G401.6 (cell line): ENCODE measurements around the gene NLGN2.
"Not testable (repeated sequence)": the region's sequence is repeated elsewhere in the genome, so short reads cannot be mapped to it uniquely, and the experiment has no call there.

Source experiments
- FAIRE-seq: peaks from 2 replicates; lab custom pipeline; 2012; peaks lifted over from hg19 to GRCh38; lab: Jason Lieb, UNC

Gene NLGN2

DNA sequence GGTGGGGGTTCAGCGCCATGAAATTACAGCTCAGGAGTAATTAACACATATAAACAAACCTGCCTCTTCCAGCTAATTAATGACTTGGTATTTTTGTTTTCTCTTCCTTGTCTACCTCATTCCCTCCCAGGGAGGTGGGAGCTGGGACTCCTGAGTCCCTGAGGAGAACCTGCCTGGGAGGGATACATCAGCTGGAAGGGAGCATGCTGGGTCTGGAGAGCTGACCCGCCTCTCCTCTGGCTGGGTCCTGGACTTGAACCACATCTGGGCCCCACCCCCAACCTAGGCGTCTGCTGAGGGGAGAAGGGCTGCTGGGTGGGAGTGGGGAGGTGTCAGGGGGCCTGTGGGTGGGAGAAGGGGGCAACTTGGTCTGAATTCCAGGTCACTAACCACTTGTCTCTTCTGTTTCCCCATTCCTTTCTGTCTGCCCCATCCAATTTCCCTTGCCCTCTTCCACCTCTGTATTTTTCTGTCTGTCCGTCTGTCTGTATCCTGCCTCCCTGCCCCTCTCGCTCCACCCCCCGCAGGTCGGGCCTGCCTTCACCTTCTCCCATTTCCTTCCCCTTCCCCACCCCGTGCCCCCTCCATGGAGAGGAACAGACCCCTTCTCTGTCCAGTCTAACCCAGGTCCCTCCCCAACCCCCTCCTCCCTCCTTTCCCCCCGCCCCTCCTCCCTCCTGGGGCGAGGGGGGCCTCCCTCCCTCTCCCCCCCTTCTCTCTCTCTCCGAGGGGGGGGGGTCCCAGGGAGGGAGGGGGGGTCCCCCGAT lies at the start of gene NLGN2:
Gene NLGN2 (plus strand): TSS at position 361 of the 767 bp plus-strand sequence. CDS start 411 bp downstream, outside the sequence.
- FAIRE-seq: no peak

DNA sequence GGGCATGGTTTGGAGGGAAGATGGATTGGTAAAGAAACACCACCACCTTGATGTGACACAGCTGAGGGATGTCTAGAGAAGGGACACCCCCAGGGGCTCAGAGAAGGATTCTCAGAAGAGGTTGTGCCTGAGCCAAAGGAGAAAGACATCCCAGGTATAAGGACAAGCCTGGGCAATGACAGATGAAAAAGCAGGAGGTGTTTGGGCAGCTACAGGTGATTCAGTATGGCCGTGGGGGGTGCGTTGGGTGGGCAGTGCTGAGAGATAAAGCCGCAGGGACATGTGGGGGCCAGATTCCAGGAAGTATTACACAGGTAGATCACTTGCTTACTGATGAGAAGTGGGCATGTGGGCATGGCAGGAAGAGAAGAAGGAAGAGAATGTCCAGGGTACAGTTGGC lies 45.7 kb upstream of the NLGN2 start:
- FAIRE-seq: no peak

DNA sequence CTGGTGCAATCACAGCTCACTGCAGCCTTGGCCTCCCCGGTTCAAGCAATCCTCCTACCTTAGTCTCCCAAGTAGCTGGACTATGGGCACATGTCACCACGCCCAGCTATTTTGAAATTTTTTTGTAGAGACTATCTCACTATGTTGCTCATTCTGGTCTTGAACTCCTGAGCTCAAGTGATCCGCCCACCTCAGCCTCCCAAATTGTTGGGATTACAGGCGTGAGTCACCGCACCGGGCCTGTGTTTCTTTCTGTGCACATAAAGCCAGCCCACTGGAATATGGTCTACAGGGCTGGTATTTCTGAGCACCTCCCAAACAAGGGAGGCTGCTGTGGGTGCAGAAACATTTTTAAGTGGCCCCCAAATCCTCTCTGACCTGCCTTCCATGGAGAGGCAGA lies 44.3 kb upstream of the NLGN2 start:
- FAIRE-seq: no peak

DNA sequence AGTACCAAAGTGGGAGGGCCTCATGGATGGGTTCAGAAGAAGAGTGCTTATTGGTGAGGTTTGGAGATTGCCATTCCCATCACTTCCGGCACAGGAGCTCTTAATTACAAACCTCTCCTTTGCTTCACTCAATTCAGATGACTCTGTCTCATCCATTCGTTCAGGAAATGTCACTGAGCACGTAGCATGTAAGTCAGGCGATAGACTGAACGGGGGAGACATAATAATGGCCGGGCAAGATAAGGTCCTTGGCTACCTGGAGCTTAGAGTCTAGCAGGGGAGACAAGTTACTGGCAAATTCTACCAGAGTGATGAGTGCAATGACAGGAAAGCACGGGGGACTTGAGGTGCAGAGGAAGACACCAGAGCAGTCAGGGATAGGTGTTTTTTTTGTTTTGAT lies 41.7 kb upstream of the NLGN2 start:
- not testable (repeated sequence) for FAIRE-seq

DNA sequence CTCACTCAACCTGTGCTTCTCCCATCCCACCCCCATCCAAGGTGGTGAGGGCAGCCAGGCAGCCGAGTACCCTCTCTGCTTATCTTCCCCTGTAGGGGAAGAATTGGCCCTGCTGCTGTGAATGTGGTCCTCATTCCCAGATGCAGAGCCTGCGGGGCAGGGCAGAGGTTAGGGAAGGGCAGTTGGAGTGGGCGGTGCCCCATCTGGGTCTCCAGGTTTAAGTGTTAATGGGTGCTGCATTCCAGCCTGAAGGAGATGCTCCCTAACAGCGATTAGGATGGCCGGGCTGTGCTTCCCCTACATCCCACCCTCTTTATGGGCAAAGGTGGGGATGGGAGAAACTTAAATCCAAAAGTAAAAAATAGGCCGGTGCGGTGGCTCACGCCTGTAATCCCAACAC lies 40.6 kb upstream of the NLGN2 start:
- no peak for FAIRE-seq

DNA sequence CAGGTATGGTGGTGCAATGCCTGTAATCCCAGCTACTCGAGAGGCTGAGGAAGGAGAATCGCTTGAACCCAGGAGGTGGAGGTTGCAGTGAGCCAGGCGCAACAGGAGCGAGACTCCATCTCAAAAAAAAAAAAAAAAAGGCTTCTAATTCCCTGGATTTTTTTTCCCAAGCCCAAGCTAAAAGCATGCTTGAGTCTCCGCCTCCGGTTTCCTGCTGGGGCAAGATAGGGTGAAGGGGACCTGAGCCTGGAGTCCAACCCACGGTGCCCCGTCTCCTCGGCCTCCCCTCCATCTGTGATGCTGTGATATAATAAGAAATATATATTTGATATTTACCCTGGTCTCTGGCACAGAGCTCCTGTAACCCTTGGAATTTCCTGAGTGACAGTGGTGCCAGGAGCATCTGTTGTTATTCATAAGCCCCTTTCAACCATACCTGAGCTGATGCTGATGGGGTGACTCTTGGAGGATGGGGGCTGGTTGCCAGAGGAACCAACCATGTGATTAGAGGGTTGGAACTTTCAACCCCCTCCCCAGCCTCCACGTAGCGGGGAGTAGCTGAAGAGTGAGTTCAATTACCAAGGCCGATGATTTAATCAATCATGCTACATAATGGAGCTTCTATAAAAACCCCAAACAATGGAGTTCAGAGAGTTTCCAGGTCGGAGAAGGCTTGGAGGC lies 39.6 kb upstream of the NLGN2 start:
- FAIRE-seq: no peak

DNA sequence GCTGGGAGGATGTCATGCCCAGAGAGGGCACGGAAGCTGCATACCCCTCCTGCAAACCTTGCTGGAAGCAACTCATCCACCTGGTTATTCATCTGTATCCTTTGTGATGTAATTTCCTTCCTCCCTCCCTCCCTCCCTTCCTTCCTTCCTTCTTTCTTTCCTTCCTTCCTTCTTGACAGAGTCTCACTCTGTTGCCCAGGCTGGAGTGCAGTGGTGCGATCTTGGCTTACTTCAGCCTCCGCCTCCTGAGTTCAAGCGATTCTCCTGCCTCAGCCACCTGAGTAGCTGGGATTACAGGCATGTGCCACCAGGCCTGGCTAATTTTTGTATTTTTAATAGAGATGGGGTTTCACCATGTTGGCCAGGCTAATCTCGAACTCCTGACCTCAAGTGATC lies 39.0 kb upstream of the NLGN2 start:
- not testable (repeated sequence) for FAIRE-seq

DNA sequence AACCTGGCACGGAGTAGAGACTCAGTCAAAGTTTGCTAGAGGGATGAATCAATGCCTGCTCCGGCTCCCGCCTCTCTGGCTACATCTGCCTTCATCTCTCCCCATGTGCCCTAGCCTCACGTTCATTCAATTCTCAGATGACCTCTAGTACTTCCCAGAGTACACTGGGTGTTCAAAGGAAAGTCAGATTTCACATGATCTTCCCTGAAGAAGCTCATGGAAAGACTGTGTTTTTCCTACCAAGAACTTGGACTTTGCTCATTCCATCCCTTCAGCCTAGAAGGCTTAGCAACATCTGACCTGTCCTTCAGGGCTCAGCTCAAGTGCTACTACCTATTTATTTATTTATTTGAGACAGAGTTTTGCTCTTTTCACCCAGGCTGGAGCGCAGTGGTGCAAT lies 37.8 kb upstream of the NLGN2 start:
- no peak for FAIRE-seq

DNA sequence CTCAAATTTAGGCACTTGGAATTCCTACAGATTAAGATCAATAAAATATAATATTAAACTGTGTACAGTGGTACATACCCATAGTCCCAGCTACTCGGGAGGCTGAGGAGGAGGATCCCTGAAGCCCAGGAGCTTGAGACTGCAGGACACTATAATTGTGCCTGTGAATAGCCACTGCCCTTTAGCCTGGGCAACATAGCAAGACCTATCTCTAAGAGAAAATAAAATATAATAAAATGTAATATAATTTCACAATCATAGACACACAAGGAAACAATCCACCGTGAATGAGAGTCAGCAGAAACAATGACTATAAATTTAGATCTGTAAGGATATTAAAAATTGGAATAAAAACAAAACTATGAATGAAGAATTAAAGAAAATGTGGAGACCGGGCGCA lies 36.8 kb upstream of the NLGN2 start:
- FAIRE-seq: no peak

DNA sequence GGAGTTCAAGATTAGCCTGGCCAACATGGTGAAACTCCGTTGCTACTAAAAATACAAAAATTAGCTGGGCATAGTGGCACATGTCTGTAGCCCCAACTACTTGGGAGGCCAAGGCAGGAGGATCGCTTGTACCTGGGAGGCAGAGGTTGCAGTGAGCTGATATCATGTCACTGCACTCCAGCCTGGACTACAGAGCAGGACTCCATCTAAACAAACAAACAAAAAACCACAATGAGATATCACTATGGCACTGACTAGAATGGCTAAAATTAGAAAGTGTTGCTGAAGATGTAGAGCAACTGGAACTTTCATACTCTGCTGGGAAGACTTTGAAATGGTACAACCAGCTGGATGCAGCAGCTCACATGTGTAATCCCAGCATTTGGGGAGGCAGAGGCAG lies 33.3 kb upstream of the NLGN2 start:
- no peak for FAIRE-seq

DNA sequence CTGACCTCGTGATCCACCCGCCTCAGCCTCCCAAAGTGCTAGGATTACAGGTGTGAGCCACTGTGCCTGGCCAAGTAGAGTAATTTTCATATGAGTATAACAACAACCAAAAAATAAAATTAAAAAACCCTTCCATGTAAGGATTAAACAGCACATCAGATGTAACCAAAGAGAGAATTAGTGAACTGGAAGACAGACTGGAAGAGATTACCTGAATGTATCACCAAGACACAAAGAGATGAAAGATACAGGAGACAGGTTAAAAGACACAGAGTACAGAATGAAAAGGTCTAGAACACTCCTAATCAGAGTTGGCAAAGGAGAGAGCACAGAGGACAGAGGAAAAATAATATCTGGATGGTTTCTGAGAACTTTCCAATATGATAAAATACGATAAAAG lies 28.5 kb upstream of the NLGN2 start:
- no peak for FAIRE-seq

DNA sequence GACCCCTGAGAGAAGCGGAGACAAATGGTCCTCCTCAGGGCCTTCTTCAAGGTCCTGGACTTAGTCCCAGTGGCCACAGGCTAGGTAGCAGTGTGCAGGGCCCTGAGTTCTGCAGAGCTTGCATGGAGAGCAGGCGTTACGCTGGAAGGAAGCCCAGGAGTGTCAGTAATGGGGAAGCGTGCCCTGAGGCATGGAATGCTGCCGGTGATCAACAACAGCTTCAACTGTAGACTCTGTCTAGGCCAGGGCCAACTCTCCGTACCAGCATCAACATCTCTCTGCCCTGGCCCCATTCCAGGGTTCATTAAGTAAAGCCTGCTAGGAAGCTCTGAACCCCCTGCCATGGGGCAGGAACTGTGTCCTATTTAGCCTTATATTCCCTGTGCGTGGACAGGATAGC lies 27.3 kb upstream of the NLGN2 start:
- FAIRE-seq: no peak

DNA sequence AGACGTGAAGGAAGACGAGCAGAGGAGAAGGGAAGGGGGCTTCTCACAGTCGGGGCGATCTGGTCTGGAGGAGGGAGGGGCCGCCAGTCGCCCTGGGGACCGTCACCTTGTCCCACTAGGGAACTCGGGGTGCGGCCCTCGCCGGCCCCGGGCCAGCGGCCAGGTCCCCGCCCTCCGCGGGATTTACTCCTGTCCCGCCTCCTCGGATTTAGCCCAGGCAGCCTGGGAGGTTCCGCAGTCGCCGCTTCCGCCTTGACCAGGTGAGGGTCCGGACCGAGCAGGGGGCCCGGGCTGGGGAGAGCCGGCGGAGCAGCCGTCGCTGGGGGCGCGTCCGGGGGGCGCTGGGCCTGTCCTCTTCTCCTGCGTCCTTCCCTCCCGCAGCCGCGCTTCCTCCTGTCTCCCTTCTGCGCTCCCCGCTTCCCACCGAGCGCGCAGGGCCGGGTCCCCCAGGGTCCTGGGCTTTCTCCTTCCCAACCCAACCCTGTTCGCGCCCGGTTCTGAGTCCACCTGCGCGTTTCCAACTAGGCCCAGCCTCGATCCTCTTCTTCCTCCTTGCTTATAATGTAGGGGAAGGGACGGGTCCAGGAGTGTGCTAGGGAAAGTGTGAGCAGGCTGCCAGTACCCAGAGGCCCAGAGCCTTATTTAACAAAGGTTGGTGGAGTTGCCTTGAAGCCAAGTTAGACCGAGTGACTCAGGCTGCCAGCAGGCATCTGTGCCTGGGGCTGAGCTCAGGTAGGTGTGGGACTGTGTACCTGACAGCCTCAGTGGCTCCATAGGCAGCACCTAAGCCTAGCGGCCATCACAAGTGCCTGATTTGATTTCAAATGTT lies 26.6 kb upstream of the NLGN2 start, which contains the start of gene TNK1:
Gene TNK1 (plus strand): TSS at position 235 of the 829 bp plus-strand sequence. CDS start 1,838 bp downstream, outside the sequence.
- FAIRE-seq: no peak

DNA sequence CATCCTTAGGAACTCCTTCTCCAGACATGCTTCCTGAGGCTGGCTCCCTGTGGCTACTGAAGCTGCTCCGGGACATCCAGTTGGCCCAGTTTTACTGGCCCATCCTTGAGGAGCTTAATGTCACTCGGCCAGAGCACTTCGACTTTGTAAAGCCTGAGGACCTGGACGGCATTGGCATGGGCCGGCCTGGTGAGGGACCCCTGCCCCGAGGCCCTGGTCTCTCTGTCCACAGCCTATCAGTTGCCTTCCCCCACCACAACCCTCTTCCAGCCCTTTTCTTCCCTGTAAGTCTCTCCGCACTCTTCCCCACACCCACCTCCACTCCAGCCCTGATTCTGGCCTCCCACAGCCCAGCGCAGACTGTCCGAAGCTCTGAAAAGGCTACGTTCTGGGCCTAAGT lies 24.7 kb upstream of the NLGN2 start:
- no peak for FAIRE-seq

DNA sequence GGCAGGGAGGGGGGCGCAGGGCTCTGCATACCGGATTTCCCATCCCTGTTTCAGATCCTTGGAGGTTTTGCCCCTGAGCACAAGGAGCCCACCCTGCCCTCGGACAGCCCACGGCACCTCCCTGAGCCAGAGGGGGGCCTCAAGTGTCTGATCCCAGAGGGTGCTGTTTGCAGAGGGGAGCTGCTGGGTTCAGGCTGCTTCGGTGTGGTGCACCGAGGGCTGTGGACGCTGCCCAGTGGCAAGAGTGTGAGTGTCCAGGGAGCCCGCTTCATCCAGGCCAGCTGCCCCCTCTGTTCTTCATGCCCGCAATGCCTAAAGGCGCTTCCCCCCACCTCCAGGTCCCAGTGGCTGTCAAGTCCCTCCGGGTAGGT lies 24.3 kb upstream of the NLGN2 start:
- no peak for FAIRE-seq

DNA sequence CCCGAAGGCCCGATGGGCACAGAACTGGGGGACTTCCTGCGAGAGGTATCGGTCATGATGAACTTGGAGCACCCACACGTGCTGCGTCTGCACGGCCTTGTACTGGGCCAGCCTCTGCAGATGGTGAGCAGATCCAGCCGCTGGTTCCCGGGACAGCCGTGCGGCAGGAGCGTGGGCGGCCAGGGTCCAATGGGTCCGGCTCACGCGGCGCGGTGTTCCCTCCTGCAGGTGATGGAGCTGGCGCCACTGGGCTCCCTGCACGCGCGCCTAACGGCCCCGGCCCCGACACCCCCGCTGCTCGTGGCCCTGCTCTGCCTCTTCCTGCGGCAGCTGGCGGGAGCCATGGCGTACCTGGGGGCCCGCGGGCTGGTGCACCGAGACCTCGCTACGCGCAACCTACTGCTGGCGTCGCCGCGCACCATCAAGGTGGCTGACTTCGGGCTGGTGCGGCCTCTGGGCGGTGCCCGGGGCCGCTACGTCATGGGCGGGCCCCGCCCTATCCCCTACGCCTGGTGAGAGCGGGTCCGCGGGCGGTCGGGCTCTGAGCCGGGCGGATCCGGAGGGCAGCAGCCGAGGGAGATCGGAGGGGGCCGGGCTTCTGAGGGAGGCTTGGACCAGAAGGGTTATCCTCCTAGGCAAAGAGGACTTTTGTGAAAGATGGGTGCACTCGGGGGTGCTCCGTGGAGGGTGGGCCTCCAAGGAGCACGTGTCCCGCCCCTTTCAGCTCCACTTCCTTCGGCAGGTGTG lies 23.7 kb upstream of the NLGN2 start:
- FAIRE-seq: no peak

DNA sequence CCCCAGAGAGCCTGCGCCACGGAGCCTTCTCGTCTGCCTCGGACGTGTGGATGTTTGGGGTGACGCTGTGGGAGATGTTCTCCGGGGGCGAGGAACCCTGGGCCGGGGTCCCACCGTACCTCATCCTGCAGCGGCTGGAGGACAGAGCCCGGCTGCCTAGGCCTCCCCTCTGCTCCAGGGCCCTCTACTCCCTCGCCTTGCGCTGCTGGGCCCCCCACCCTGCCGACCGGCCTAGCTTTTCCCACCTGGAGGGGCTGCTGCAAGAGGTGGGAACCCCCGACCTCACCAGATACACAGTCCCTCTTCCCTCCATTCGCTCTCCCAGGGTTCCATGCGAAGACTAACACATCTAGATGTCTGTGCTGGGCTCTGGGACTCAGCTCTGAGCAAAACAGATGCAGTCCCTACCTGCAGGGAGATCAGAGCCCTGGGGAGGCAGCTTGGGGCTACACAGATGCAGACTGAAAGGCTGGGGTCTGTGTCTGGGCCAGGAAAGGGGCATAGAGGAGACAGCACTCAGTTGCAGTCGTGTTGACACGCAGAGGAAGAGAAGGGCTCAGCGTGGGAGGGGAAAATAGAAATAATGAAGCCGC lies 23.1 kb upstream of the NLGN2 start:
- no peak for FAIRE-seq

DNA sequence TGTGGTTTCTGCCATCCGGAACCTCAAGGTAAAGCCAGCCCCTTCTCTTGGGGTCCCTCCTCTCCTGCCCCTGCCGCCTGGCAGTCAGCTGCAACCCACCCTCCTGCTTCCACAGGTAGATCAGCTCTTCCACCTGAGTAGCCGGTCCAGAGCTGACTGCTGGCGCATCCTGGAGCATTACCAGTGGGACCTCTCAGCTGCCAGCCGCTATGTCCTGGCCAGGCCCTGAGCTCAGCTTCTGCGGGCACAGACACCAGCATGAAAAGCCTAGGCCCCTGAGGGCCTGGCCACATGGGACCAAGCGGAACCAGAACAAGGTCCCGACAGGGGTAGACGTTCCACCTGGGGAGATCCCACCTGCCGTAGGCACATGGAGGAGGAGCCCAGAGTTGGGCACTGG lies 18.8 kb upstream of the NLGN2 start:
- no peak for FAIRE-seq

DNA sequence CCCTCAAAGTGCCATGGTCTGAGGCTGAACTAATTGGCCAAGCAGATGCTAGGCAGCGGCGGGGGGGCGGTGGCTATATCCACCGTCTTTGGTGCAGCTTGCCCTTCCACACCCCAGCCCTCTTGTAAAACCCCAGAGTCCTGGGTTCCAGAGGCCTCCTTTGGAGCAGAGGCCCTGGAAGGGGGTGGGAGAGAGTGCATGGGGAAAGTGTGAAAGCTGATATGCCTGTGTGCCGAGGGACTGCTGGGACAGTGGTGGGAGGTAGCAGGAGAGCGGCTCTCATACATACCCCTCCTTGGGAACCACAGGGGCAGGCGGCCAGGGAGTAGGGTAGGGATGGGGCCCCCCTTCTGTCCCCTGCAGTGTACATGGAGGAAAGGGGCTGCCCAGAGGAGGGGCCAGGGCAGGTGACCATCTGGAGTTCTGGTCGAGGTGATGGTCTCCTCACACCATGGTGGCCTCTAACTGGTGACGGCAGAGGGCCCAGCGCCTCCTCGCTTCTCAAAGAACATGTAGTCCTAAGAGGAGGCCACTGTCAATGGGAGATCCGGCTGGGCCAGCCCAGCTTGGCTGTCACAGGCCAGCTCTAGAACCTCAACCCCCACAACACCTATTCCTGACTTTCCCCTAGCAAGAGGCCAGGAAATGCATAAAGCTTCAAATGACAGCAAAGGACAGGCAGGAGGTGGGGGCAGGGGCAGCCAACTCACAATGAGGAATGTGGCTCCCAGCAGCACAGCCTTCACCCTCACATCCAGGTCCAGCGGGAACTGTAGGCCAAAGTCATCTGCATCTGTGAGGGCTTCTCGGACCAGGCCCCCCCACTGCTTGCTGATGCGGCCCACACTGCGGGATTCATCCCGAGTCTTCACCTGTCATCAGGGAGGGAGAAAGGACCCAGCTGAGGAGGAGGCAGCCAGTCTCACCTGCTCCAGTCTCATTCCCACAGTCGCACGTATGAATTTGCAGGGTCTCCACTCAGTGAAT lies 17.4 kb upstream of the NLGN2 start:
- no peak for FAIRE-seq

DNA sequence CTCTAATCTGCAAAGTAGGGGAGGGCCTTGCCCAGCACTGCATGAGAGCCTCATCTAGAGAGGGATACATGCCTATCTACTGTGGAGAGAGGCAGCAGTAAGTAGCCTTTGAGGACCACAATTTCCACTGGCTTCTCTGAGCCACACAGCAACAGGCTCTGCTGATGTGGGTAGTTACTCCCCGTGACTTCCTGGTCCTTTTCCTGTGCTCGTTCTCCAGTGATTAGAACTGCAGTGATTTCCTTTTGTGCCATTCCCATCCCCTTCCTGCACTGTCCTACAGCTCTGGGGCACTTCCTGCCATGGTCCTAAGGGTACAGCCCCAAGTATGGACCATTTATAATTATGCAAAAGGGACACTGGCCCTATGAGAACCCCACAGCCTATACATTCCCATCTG lies 16.3 kb upstream of the NLGN2 start:
- FAIRE-seq: no peak
